IPS DF 6.9 (cell line): ENCODE data around the gene MAPK10.

Experiments
- DNase-seq: peaks from one replicate; pipeline ENCODE4 v3.0.0-alpha.2; 2013; ENCODE audit warnings: low read depth, low spot score
- H3K27ac ChIP-seq: one replicate; pipeline ENCODE4 v1.5.1; 2013; ENCODE audit warnings: low read length, control low read depth
- H3K27me3 ChIP-seq: 2 replicates; pipeline ENCODE4 v1.6.1; 2013; ENCODE audit warnings: mild to moderate bottlenecking, low read length; ENCODE audit not compliant: control insufficient read depth, insufficient read depth
- H3K36me3 ChIP-seq: 2 replicates; pipeline ENCODE4 v1.6.1; 2013; ENCODE audit warnings: low read length; ENCODE audit not compliant: control insufficient read depth, insufficient read depth
- H3K4me1 ChIP-seq: 2 replicates; pipeline ENCODE4 v1.6.1; 2013; ENCODE audit warnings: low read length; ENCODE audit not compliant: control insufficient read depth, insufficient read depth
- H3K4me3 ChIP-seq: 2 replicates; pipeline ENCODE4 v1.5.1; 2013; ENCODE audit warnings: mild to moderate bottlenecking, low read length
- H3K9me3 ChIP-seq: 2 replicates; pipeline ENCODE4 v1.6.1; 2013; ENCODE audit warnings: low read length, inconsistent platforms; ENCODE audit not compliant: control insufficient read depth, insufficient read depth
- WGBS: extraction: QIAGEN DNeasy Blood & Tissue Kit; methylation state at CpG from one replicate; pipeline ENCODE4 v1.1.7; 2013; ENCODE audit warnings: mixed read lengths, missing lambda C conversion rate; ENCODE audit not compliant: insufficient read length, insufficient coverage; 5-methylcytosine and 5-hydroxymethylcytosine counted together

The MAPK10 gene

DNA sequence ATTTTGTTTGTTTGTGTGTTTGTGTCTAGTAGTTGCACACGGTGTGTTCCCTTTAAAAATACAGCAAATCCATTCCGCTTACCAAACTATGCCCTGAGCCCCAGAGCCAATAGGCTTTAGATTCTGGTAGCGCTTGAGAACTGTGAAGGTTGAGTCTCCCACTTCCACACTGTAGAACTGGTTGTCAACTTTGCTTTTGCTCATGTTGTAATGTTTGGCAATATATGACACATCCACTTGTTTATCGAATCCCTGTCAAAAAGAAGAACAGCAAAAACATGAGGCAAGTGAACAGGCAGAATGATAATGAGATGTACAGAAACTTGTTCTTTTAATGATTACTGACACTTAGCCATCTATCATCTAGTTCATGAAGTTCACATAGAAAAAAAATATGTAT is 200.6 kb downstream of the MAPK10 start:
- Histone ChIP-seq H3K4me3 (no peak overlapping the region), H3K27ac (no peak overlapping the region), H3K9me3 (no peaks in the 10 kb centered on the region), H3K4me1 (no peaks in the 10 kb centered on the region), H3K36me3 (no peaks in the 10 kb centered on the region), H3K27me3 (no peaks in the 10 kb centered on the region)
- no peak for DNase-seq
- WGBS: no CpG with 5 or more reads among the region's 4 CpGs

DNA sequence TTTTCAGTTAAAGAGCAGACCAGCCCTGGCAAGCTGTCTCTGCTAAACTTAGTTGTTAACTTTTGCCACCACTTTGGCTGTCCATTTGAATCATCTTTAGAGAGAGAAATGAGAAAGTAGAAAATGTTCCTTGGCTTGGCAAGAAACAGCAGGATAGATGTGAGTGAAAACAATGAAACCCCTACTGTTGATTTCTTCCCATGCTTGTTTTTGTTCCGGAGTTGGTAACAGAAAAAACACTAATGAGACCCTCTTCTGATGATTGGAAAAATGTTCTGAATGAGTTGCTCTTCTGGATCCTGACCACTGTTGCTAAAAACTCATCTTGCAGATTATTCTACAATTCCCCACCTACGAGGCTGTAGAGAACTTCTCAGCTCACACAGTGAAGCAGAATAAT is 203.3 kb downstream of the MAPK10 start:
- H3K27me3 ChIP-seq: no peaks in the 10 kb centered on the region
- DNase-seq: no peak
- H3K9me3 ChIP-seq: no peaks in the 10 kb centered on the region
- no CpG with 5 or more reads among the region's 2 CpGs for WGBS
- no peak overlapping the region for H3K27ac ChIP-seq
- no peaks in the 10 kb centered on the region for H3K4me1 ChIP-seq
- no peak overlapping the region for H3K4me3 ChIP-seq
- H3K36me3 ChIP-seq: no peaks in the 10 kb centered on the region

GRCh38 chr4:86155766-86156165 is 204.1 kb downstream of the MAPK10 start:
- Histone ChIP-seq H3K4me3 (no peak overlapping the region), H3K27ac (no peak overlapping the region), H3K27me3 (no peaks in the 10 kb centered on the region), H3K4me1 (no peaks in the 10 kb centered on the region), H3K9me3 (no peaks in the 10 kb centered on the region), H3K36me3 (no peaks in the 10 kb centered on the region)
- DNase-seq: no peak
- no CpG with 5 or more reads among the region's 4 CpGs for WGBS

GRCh38 chr4:86152454-86152853 is 207.4 kb downstream of the MAPK10 start:
- no peaks in the 10 kb centered on the region for H3K27me3 ChIP-seq
- no peaks in the 10 kb centered on the region for H3K9me3 ChIP-seq
- no peaks in the 10 kb centered on the region for H3K36me3 ChIP-seq
- no peaks in the 10 kb centered on the region for H3K4me1 ChIP-seq
- DNase-seq: no peak
- no peak overlapping the region for H3K4me3 ChIP-seq
- H3K27ac ChIP-seq: no peak overlapping the region
- WGBS: 100% methylated on average over 1 of the region's 2 CpGs

- no peak overlapping the region for H3K4me3 ChIP-seq
- no peak for DNase-seq
- no peaks in the 10 kb centered on the region for H3K9me3 ChIP-seq
- no peaks in the 10 kb centered on the region for H3K4me1 ChIP-seq
- no peak overlapping the region for H3K27ac ChIP-seq
- H3K36me3 ChIP-seq: no peaks in the 10 kb centered on the region
- no CpG with 5 or more reads among the region's 3 CpGs for WGBS
- H3K27me3 ChIP-seq: no peaks in the 10 kb centered on the region
Observed at GRCh38 chr4:86151196-86151595, 208.7 kb downstream of the MAPK10 start.

- Histone ChIP-seq H3K4me3 (no peak overlapping the region), H3K9me3 (no peaks in the 10 kb centered on the region), H3K27me3 (no peaks in the 10 kb centered on the region), H3K4me1 (no peaks in the 10 kb centered on the region), H3K36me3 (no peaks in the 10 kb centered on the region), H3K27ac (no peak overlapping the region)
- no CpG with 5 or more reads among the region's 1 CpG for WGBS
- no peak for DNase-seq
Observed at GRCh38 chr4:86141161-86141560, 218.7 kb downstream of the MAPK10 start.

GRCh38 chr4:86132468-86132867 is 227.4 kb downstream of the MAPK10 start:
- Histone ChIP-seq H3K4me1 (no peaks in the 10 kb centered on the region), H3K9me3 (no peaks in the 10 kb centered on the region), H3K27me3 (no peaks in the 10 kb centered on the region), H3K36me3 (no peaks in the 10 kb centered on the region), H3K4me3 (no peak overlapping the region), H3K27ac (no peak overlapping the region)
- DNase-seq: no peak
- WGBS: no CpG with 5 or more reads among the region's 4 CpGs

DNA sequence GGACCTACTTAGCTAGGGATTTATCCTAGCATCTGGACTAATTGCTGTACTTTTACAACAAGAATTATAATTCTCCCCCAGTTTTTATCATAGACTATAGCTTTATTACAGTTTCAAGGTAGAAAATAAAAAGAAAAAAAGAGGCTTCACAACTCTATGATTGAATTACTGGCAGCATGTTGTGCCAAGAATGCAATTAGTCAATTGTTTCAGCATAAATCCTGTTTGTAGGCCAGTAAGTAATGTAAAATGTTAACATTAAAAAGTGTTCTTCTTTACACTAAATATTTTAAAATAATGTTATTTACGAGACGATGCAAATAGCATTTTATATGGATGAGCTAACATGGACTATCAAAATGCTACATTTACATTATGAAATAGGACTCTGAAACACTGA is 228.4 kb downstream of the MAPK10 start:
- Histone ChIP-seq H3K4me3 (no peak overlapping the region), H3K27me3 (no peaks in the 10 kb centered on the region), H3K27ac (no peak overlapping the region), H3K9me3 (no peaks in the 10 kb centered on the region), H3K4me1 (no peaks in the 10 kb centered on the region), H3K36me3 (no peaks in the 10 kb centered on the region)
- WGBS: no CpG with 5 or more reads among the region's 2 CpGs
- DNase-seq: no peak

DNA sequence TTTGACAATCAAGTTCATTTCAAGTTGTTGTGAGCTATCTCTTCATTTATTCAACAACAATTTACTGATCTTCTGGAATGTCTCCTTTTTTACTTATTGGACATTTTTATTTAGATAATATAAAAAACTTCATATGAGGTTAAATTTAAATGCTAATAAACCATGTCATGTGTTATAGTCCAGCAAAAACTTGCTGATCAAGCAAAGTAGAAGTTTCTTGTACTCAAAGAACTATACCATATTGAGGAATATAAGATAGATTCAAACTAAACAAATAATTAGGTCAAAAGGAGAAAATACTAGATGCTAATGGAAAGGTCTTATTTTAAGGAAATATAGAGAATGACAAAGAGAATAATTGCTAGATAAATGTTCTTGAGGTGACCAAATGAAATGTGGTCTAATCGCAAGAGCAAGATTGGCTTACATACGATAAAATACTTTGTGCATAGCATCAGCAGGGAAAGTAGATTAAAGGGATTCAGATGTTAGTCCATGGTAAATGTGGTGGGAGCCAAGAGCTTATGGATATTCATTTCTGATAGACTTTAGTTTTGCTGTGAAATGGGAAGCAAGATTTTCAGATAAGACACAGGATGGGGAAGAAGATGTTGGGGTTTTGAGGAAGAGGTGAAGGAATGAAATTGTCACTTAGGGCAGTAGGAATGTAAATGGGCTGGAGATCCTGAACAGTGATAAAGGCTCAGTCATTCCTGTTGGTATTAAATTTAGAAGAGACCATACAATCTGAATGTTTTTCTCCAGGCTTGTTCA is 229.5 kb downstream of the MAPK10 start:
- no CpG with 5 or more reads among the region's 2 CpGs for WGBS
- no peak for DNase-seq
- H3K9me3 ChIP-seq: no peaks in the 10 kb centered on the region
- H3K27ac ChIP-seq: no peak overlapping the region
- no peak overlapping the region for H3K4me3 ChIP-seq
- no peaks in the 10 kb centered on the region for H3K36me3 ChIP-seq
- H3K27me3 ChIP-seq: no peaks in the 10 kb centered on the region
- H3K4me1 ChIP-seq: no peaks in the 10 kb centered on the region

DNA sequence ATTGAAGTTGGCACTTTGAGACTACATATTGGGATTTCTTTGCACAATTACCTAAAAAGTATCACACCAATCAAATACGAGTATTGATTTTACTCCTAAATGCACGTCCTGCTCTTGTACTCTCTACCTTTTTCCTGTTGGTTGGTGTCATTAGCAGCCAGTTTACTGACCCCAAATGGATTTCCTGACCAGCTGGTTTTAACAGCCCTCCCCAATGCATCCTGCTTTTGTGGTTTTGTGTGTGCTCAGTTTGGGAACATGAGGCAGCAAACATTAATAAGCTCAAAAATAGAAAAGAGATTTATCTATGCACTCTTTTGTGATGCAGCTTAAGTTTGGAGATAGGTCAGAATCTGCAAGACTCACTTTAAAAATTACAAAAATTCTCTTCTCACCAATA is 230.3 kb downstream of the MAPK10 start:
- Histone ChIP-seq H3K27ac (no peak overlapping the region), H3K4me3 (no peak overlapping the region), H3K36me3 (no peaks in the 10 kb centered on the region), H3K9me3 (no peaks in the 10 kb centered on the region), H3K27me3 (no peaks in the 10 kb centered on the region), H3K4me1 (no peaks in the 10 kb centered on the region)
- no peak for DNase-seq
- WGBS: no CpG with 5 or more reads among the region's 2 CpGs

DNA sequence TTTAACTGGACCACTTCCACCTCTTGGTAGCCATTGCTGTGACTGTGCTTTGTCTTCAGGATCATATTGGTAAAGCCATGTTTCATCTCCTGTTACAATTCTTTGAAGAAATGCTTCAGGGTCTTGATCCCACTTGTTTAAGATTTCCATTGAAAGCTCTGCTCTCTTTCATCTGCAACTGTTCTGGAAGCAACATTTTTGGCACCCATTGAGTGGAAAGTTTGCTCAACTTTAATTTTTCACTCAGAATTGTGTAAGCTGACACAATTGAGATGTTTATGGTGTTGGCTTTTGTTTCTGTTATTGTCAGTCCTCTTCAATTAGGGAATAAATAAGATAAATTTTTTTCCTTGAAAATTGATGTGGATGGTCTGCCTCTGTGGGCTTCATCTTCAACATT is 237.4 kb downstream of the MAPK10 start:
- Histone ChIP-seq H3K9me3 (no peaks in the 10 kb centered on the region), H3K27ac (no peak overlapping the region), H3K4me1 (no peaks in the 10 kb centered on the region), H3K4me3 (no peak overlapping the region), H3K36me3 (no peaks in the 10 kb centered on the region), H3K27me3 (no peaks in the 10 kb centered on the region)
- DNase-seq: no peak
